Activated CD4-positive, alpha-beta memory T cell treated with anti-CD3 and anti-CD28 coated beads for 36 hours (primary cell): ENCODE measurements around the gene IFT25. TPM values are rescaled to one million over a fixed set of nuclear protein-coding genes. Genes with fewer than 3 reads are reported as not detected.

Experiments used
- CTCF ChIA-PET: fragments of 350-600 bp; sonication (Branson Sonifier 250); formaldehyde crosslinking; loops from one replicate; lab custom pipeline; 2021; ENCODE audit warnings: antibody characterized with exemption, inconsistent platforms; lab: Charles Lee
- POLR2A ChIA-PET: fragments of 350-600 bp; sonication (Branson Sonifier 250); formaldehyde crosslinking; loops from one replicate; lab custom pipeline; 2021; ENCODE audit warnings: antibody characterized with exemption; lab: Charles Lee
- DNase-seq: peaks from one replicate; pipeline ENCODE4 v3.0.0-alpha.2; 2020
- H3K27ac Mint-ChIP-seq: one replicate; pipeline ENCODE4 v1.8.0; 2021; ENCODE audit warnings: mixed read lengths
- H3K27me3 Mint-ChIP-seq: one replicate; pipeline ENCODE4 v1.8.0; 2021; ENCODE audit warnings: mixed read lengths
- H3K36me3 Mint-ChIP-seq: one replicate; pipeline ENCODE4 v1.8.0; 2021; ENCODE audit warnings: mixed read lengths
- H3K4me1 Mint-ChIP-seq: one replicate; pipeline ENCODE4 v1.8.0; 2021; ENCODE audit warnings: low read depth, mixed read lengths
- H3K4me3 Mint-ChIP-seq: one replicate; pipeline ENCODE4 v1.8.0; 2021; ENCODE audit warnings: mild to moderate bottlenecking, mixed read lengths
- H3K9me3 Mint-ChIP-seq: one replicate; pipeline ENCODE4 v1.8.0; 2021; ENCODE audit warnings: mixed read lengths
- intact Hi-C: fragments of 100-400 bp; cut with micrococcal nuclease; formaldehyde crosslinking; loops from one replicate; pipeline ENCODE4 v1.15.1; 2023
- total RNA-seq, 2 experiments: library from RNA; stranded (reverse); gene quantifications; one replicate each; pipeline ENCODE4 v1.2.3, GENCODE V29; 2021

IFT25 gene
- total RNA-seq, 2 experiments from 2014 or later = 52.5 to 60.3 TPM

GRCh38 chr1:53954128-53954527, 8.6 kb upstream of the IFT25 start:
- Mint-ChIP-seq H3K4me1 (peaks cover 8% of the 10 kb centered on the region), H3K36me3 (peaks cover 16% of the 10 kb centered on the region), H3K4me3 (no peak overlapping the region), H3K27ac (no peak overlapping the region), H3K9me3 (no peaks in the 10 kb centered on the region), H3K27me3 (no peaks in the 10 kb centered on the region)
- CTCF ChIA-PET = interaction anchor here (0.9 to 1.4 kb wide), 3 partner anchors 9 to 93 kb away, joined by 4 to 11 read pairs (median 4); partner anchors contain the start of gene IFT25
- POLR2A ChIA-PET = no interaction called here
- intact Hi-C loops = no loop called here
- DNase-seq = no peak

DNA sequence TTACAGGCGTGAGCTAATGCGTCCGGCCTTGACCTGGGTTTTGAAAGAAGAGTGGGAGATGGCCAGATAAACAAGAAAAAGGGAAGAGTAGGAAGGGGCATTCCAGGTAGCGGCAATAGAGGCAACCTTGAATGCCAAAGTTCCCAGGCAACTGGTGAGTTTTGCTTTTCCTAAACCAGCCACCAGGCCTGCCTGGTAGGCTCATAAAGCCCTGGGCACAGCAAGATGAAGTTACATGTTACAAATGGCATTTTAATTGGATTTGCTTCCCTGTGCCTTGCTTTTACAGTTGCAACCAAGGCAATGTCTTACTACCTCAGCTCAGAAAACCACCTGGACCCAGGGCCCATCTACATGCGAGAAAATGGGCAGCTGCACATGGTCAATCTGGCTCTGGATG, 6.2 kb upstream of the IFT25 start:
- Mint-ChIP-seq H3K27ac (no peak overlapping the region), H3K4me3 (no peak overlapping the region), H3K9me3 (no peaks in the 10 kb centered on the region), H3K36me3 (peaks cover 20% of the 10 kb centered on the region), H3K27me3 (no peaks in the 10 kb centered on the region), H3K4me1 (peaks cover 23% of the 10 kb centered on the region)
- intact Hi-C loops = no loop called here
- no peak for DNase-seq
- ChIA-PET CTCF (interaction anchor here (5.9 to 9.2 kb wide), 2 partner anchors 74 to 91 kb away, joined by 76 to 91 read pairs; no protein-coding TSS in a partner anchor), POLR2A (no interaction called here)

DNA sequence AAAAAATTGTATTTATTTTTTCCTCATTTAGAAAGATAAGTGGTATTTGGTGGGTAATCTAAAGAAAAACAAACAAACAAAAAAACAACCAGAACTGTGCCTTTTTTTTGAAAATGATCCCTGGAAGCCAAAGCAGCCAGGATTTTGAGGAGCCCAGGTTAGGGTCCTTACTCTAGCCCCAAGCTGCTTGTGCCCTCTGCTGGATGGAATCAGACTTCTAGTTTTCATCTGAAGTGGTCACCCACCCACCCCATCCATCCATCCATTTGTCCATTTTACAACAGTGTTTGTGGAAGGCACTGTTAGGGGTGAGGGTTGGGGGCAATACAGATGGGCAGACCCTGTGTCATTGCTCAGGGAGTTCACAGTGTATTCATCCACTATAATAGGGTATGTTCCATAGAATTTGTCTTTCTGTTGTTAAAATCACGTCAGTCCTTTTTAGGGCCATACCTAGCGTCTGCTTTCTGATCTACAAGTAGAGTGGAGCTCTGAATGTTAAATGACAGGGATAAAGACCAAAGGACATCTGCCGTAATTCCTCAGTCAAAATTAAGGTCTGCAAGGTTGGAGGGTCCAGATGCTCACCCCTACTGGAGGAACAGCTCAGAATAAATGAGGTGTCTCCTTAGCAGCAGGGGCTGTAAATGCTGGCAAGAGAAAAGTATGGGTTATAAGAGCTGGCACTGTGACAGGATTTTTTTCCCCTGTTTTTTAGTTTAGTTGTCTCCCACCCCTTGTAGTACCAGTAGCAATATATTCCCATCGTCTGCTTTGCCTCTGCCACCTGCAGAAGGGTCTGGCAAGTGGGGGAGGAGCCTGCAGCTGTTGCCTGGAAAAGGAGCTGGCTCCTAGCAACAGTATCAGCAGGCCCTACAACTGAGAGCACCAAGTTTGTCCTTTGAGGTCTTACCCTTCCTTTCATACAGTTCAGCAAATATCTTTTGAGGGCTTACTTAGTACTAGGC, 3.8 kb upstream of the IFT25 start:
- DNase-seq = peak; percentile 33
- intact Hi-C loops = loop anchor here (1.0 to 5.0 kb wide), 3 partner anchors 71 to 622 kb away; partner anchors contain the start of genes LRP8 and SSBP3
- ChIA-PET CTCF (interaction anchor here (1.1 to 9.2 kb wide), 8 partner anchors 7 to 89 kb away, joined by 3 to 91 read pairs (median 10); partner anchors contain the start of gene YIPF1), POLR2A (no interaction called here)
- Mint-ChIP-seq H3K36me3 (peaks cover 25% of the 10 kb centered on the region), H3K9me3 (no peaks in the 10 kb centered on the region), H3K4me3 (no peak overlapping the region), H3K4me1 (peaks cover 28% of the 10 kb centered on the region), H3K27ac (no peak overlapping the region), H3K27me3 (no peaks in the 10 kb centered on the region)

DNA sequence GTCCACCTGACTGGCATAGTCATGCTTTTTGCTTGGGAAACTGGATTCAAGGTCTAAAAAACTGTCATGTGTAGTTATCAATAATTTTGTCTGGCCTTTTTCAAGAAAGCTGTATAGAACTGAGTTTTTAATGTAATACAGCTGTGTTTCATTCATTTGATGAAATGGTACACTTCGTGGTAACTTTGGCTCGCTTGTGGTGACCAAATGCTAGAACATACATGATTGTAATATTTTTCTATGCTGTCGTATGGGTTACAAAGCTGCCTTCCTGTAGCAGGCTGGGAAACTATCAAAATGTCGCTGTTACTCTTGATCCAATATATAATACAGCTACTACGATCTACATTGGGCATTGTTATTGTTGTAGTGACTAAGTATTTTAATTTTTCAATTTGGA, 2.8 kb upstream of the IFT25 start:
- peaks cover 37% of the 10 kb centered on the region for H3K4me1 Mint-ChIP-seq

DNA sequence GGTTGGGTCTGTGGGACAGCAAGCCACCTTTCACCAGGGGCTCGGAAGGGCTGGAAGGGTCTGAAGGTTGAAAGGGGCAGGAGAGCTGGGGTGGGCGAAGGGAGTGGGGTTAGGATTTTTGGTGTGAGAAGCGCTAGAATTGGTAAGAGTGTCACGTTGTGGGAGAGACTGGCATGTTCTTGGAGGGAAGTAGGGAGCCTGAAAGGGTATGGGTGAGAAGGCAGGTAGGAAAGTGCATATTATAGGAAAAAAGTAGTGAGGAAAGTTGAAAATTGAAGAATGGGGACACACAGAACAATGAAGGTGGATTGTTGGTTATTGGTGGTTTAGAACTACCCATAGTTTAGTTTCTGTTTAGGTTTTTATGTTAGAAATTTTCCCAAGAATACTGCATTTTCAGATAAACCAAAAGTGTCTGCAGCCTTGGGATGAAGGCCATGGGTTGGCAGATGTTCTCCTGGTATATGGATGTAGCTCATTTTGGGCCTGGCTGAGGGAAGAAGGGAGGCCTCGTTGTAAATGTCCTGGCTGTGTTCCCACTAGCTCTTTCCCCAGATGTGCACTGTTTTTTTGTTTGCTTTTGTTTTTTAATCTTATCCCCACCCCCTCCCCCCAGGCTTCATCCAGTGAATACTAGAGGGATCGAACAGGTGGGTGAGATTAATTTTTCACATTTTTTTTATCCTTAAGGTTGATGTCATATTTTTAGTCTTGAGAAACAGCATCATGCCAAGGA, 1.8 kb upstream of the IFT25 start:
- H3K4me1 Mint-ChIP-seq = peaks cover 46% of the 10 kb centered on the region
- CTCF ChIA-PET = interaction anchor here (0.9 to 9.2 kb wide), 8 partner anchors 12 to 112 kb away, joined by 3 to 91 read pairs (median 10); partner anchors contain the start of gene NDC1
- no peaks in the 10 kb centered on the region for H3K9me3 Mint-ChIP-seq
- no peak for DNase-seq
- intact Hi-C loops = loop anchor here (5.0 kb wide), 2 partner anchors 460 to 620 kb away; partner anchors contain the start of genes LRP8 and SSBP3
- H3K27me3 Mint-ChIP-seq = no peaks in the 10 kb centered on the region
- POLR2A ChIA-PET = interaction anchor here (0.5 to 1.0 kb wide), 2 partner anchors 85 to 1073 kb away, joined by 3 read pairs; no protein-coding TSS in a partner anchor
- H3K27ac Mint-ChIP-seq = peak overlapping the region; percentile 34
- peak overlapping the region; percentile 74 for H3K4me3 Mint-ChIP-seq
- H3K36me3 Mint-ChIP-seq = peaks cover 15% of the 10 kb centered on the region

More for the DNA sequence above, 2.8 kb upstream of the IFT25 start:
- Mint-ChIP-seq H3K4me3 (no peak overlapping the region), H3K27me3 (no peaks in the 10 kb centered on the region), H3K9me3 (no peaks in the 10 kb centered on the region), H3K27ac (no peak overlapping the region), H3K36me3 (peaks cover 23% of the 10 kb centered on the region)
- DNase-seq = no peak
- CTCF ChIA-PET = interaction anchor here (0.6 to 9.2 kb wide), 11 partner anchors 8 to 505 kb away, joined by 3 to 91 read pairs (median 4); partner anchors contain the start of genes NDC1 and YIPF1
- POLR2A ChIA-PET = interaction anchor here (0.5 to 0.6 kb wide), 2 partner anchors 851 to 1074 kb away, joined by 3 to 4 read pairs; no protein-coding TSS in a partner anchor
- intact Hi-C loops = loop anchor here (1.0 to 5.0 kb wide), 3 partner anchors 87 to 621 kb away; partner anchors contain the start of genes LRP8 and SSBP3

GRCh38 chr1:53946252-53947171, 1.0 kb upstream of the IFT25 start, which contains the start of gene LRRC42:
LRRC42 (plus strand) TSS chr1:53946350; CDS start chr1:53952000, 5,650 bp downstream.
- intact Hi-C loops = loop anchor here (1.0 to 5.0 kb wide), 4 partner anchors 107 to 619 kb away; partner anchors contain the start of genes LRP8, NDC1, SSBP3 and TCEANC2
- no peak for DNase-seq
- H3K27ac Mint-ChIP-seq = peak within 1 kb of the TSS; percentile 90
- peaks cover 48% of the 10 kb centered on the region for H3K4me1 Mint-ChIP-seq
- H3K9me3 Mint-ChIP-seq = no peaks in the 10 kb centered on the region
- peak within 1 kb of the TSS; percentile 92 for H3K4me3 Mint-ChIP-seq
- CTCF ChIA-PET = interaction anchor here (1.0 to 9.2 kb wide), 10 partner anchors 13 to 107 kb away, joined by 3 to 91 read pairs (median 16); partner anchors contain the start of genes TCEANC2 and TMEM59
- no peaks in the 10 kb centered on the region for H3K27me3 Mint-ChIP-seq
- POLR2A ChIA-PET = interaction anchor here (1.0 to 2.6 kb wide), 6 partner anchors 22 to 109 kb away, joined by 3 to 15 read pairs (median 6); partner anchors contain the start of genes NDC1 and YIPF1
- peaks cover 11% of the 10 kb centered on the region for H3K36me3 Mint-ChIP-seq

DNA sequence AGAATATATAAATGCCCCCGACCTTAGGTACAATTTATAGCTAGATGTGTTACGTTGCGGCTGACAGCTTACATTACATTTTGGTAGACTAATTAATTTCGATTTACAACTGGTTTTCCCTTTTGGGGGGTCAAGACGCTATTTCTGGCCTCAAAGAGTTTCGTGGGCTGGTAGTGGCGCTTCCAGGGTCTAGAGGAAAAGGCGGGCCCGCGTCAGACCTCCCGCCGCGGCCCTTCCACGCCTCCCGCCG, 391 bp downstream of the IFT25 start:
- Mint-ChIP-seq H3K4me3 (peak overlapping the region; percentile 92), H3K27ac (peak overlapping the region; percentile 90), H3K27me3 (no peaks in the 10 kb centered on the region), H3K36me3 (peaks cover 12% of the 10 kb centered on the region), H3K9me3 (no peaks in the 10 kb centered on the region), H3K4me1 (peaks cover 49% of the 10 kb centered on the region)
- DNase-seq = no peak
- CTCF ChIA-PET = interaction anchor here (0.7 to 9.2 kb wide), 9 partner anchors 9 to 137 kb away, joined by 3 to 76 read pairs (median 7); partner anchors contain the start of genes TCEANC2, TMEM59 and YIPF1
- POLR2A ChIA-PET = interaction anchor here (0.5 to 2.6 kb wide), 8 partner anchors 21 to 112 kb away, joined by 3 to 15 read pairs (median 6); partner anchors contain the start of genes NDC1, TCEANC2, TMEM59 and YIPF1
- intact Hi-C loops = loop anchor here (1.0 to 5.0 kb wide), 3 partner anchors 55 to 618 kb away; partner anchors contain the start of genes LRP8 and SSBP3

- ChIA-PET POLR2A (interaction anchor here (1.1 to 2.6 kb wide), 4 partner anchors 20 to 61 kb away, joined by 3 to 15 read pairs (median 6); partner anchors contain the start of gene YIPF1), CTCF (interaction anchor here (0.7 to 9.2 kb wide), 8 partner anchors 10 to 137 kb away, joined by 3 to 76 read pairs (median 8); partner anchors contain the start of genes TCEANC2, TMEM59 and YIPF1)
- peak overlapping the region; percentile 90 for H3K27ac Mint-ChIP-seq
- no peaks in the 10 kb centered on the region for H3K27me3 Mint-ChIP-seq
- H3K4me3 Mint-ChIP-seq = peak overlapping the region; percentile 92
- H3K36me3 Mint-ChIP-seq = peaks cover 12% of the 10 kb centered on the region
- H3K4me1 Mint-ChIP-seq = peaks cover 50% of the 10 kb centered on the region
- no peaks in the 10 kb centered on the region for H3K9me3 Mint-ChIP-seq
- DNase-seq = peak; percentile 18
- intact Hi-C loops = loop anchor here (1.0 to 5.0 kb wide), 3 partner anchors 54 to 617 kb away; partner anchors contain the start of genes LRP8 and SSBP3
These were observed 873 bp downstream of the IFT25 start for GRCh38 chr1:53944469-53945182.

DNA sequence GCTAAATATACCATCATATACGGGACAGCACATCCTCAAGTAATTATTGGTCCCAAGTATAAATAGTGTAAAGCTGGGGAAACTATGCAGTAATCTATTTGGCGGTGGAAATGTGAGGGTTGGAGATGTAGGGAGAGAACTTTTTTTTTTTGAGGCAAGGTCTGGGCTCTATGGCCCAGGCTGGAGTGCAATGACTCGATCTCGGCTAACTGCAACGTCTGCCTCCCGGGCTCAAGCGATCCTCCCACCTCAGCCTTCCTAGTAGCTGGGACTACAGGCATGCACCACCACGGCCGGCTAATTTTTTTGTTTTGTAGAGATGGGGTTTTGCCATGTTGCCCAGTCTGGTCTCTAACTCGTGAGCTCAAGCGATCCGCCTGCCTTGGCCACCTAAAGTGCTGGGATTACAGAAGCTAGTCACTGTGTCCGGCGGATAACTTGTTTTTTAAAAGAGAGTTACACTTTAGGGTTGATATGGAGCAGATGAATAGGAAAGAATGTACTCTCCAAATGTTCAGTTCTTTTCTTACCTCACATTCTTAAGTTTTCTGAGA, 1.9 kb downstream of the IFT25 start:
- Mint-ChIP-seq H3K27me3 (no peaks in the 10 kb centered on the region), H3K27ac (peak overlapping the region; percentile 35), H3K9me3 (no peaks in the 10 kb centered on the region), H3K4me1 (peaks cover 52% of the 10 kb centered on the region), H3K36me3 (peaks cover 16% of the 10 kb centered on the region), H3K4me3 (peak overlapping the region; percentile 92)
- intact Hi-C loops = loop anchor here (2.0 kb wide), 1 partner anchor 25 kb away; no protein-coding TSS in a partner anchor
- DNase-seq = no peak
- ChIA-PET CTCF (interaction anchor here (1.0 to 9.2 kb wide), 2 partner anchors 66 to 72 kb away, joined by 4 to 76 read pairs; no protein-coding TSS in a partner anchor), POLR2A (interaction anchor here (0.6 kb wide), 1 partner anchor 107 kb away, joined by 3 read pairs; no protein-coding TSS in a partner anchor)
